ENCODE data around the gene OTOF. TPM values are rescaled to one million over a fixed set of nuclear protein-coding genes. Genes with fewer than 3 reads are reported as not detected.
A peak's percentile ranks its signal among the peaks of the same experiment; 100 is the strongest.

Gene OTOF
- total and polyA plus RNA-seq, 9 of the 15 experiments (the other 6 are each of a cell fraction or from before 2014, with no cell fraction given): 0.03 to 0.11 (median 0.06) TPM; not detected in 5

DNA sequence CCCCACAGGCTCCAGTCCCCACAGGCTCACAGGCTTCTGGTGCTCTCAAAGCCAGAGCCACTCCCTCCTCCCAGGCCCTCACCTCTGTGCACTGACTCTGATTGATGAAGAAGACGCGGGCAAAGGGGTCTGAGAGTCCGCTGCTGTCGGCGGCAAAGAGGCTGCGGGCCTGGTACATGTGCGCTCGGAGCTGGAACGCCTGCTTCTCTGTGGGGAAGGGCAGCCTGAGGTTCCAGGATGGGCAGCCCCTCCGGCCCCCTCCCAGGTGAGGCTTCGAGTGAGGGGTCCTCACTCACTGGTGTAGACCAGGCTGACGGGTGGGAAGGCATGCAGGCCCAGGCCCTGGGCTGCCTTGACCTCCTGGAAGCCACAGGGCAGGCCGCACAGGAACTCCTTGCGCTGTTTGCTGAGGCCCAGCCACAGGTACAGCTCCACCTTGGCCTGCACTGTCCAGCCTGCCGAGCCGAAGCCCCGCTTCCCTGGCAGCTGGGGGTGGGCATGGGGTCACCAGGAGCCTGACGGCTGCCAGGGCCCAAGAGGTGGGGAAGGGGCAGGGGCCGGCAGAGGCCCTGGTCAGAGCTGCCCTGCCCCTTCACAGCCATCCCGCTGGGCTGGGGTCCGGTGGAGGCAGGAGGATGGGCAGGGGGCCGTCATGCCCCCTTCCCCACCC, 2.0 kb downstream of the OTOF start:
- H3K9ac ChIP-seq (ENCODE audit: insufficient read depth in 1 of 2, low read depth in 2 of 2, low read length in 2 of 2): no peak overlapping the region
- intact Hi-C loops (cut with micrococcal nuclease) (no loop called here), in situ Hi-C loops (cut with MboI) (no loop called here)
- BruUV-seq (replicated peaks): no TSS peak
- FAIRE-seq (no peak), DNase-seq (ENCODE audit: extremely low read depth in 1 of 4, low spot score in 3 of 4) (no peak), ATAC-seq (peak; percentile 18; the same call in 2 of the 3 replicates)
- H3K9me3 ChIP-seq (replicated peaks; ENCODE audit: control insufficient read depth, insufficient read depth, low read depth, low read length): no peaks in the 10 kb centered on the region
- ChIA-PET CTCF (ENCODE audit: low intra/inter-chr PET ratio) (no interaction called here), POLR2A (interaction anchor here (0.8 to 1.0 kb wide), 2 partner anchors 9 to 33 kb away, joined by 3 to 4 read pairs; no protein-coding TSS in a partner anchor)
- H3K4me3 ChIP-seq: no peak overlapping the region
- peaks cover 0 to 5% of the 10 kb centered on the region in 2 experiments; a peak in 1 of 5 replicates for H3K27me3 ChIP-seq (ENCODE audit: control insufficient read depth in 2 of 2, insufficient read depth in 2 of 2, low read length in 2 of 2)
- no peaks in the 10 kb centered on the region for H3K79me2 ChIP-seq (ENCODE audit: control insufficient read depth, insufficient read depth, low read length)
- H3K9me1 ChIP-seq (ENCODE audit: control insufficient read depth, insufficient read depth, low read length): no peaks in the 10 kb centered on the region
- H2AFZ ChIP-seq (ENCODE audit: low read depth, low read length): no peak overlapping the region
- TF ChIP-seq PCBP1 (IDR thresholded peaks at IDR 0.05; ENCODE audit: low read depth, low read length, poor library complexity, severe bottlenecking) (peak; percentile 96), KLF13 (tag; IDR thresholded peaks at IDR 0.05; ENCODE audit: borderline replicate concordance, low read depth) (no peak)
- no peaks in the 10 kb centered on the region for H3K36me3 ChIP-seq (ENCODE audit: control insufficient read depth, insufficient read depth, low read length)
- no peak overlapping the region for H3K27ac ChIP-seq (ENCODE audit: extremely low read depth, low read depth, low read length)
- 55% methylated on average over 13 of the region's 22 CpGs for WGBS (ENCODE audit: insufficient coverage, low coverage, missing lambda C conversion rate)
- H3K4me1 ChIP-seq (replicated peaks in 1 of 2; ENCODE audit: control insufficient read depth in 2 of 2, insufficient read depth in 2 of 2, low read length in 2 of 2): peaks cover 0 to 48% of the 10 kb centered on the region in 2 experiments; a peak in 2 of 5 replicates
- H3K4me2 ChIP-seq (ENCODE audit: insufficient read depth, low read length): no peak overlapping the region
- peaks cover 5% of the 10 kb centered on the region; the same call in 1 of the 2 replicates for H4K20me1 ChIP-seq (replicated peaks; ENCODE audit: control insufficient read depth, insufficient read depth, low read length)

DNA sequence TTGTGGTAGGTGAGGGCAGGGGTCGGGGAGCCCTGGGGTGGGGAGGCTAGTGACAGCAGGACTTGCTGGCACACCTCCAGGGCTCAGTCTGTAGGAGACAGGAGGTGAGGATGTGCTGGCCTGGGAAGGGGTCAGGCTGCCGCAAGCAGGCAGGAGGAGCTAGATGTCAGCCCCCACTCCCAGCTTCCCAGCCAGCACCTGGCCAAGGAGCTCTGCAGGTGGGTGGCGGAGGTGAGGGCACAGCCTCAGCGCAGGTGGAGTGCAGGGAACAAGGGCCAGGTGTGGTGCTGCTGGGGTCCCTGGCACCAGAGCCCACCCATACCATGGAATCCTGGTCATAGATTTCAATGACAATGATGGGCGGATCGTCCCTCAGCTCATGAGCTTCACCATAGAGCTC, 2.9 kb downstream of the OTOF start:
- FAIRE-seq: no peak
- H3K9ac ChIP-seq (ENCODE audit: insufficient read depth in 1 of 2, low read depth in 2 of 2, low read length in 2 of 2): no peak overlapping the region
- no TSS peak for BruUV-seq (replicated peaks)
- intact Hi-C loops (cut with micrococcal nuclease) (no loop called here), in situ Hi-C loops (cut with MboI) (no loop called here)
- H3K36me3 ChIP-seq (ENCODE audit: control insufficient read depth, insufficient read depth, low read length): no peaks in the 10 kb centered on the region
- no peak overlapping the region for H2AFZ ChIP-seq (ENCODE audit: low read depth, low read length)
- DNase-seq (ENCODE audit: extremely low read depth in 1 of 4, low spot score in 3 of 4): no peak
- no peaks in the 10 kb centered on the region for H3K9me3 ChIP-seq (replicated peaks; ENCODE audit: control insufficient read depth, insufficient read depth, low read depth, low read length)
- H3K27me3 ChIP-seq (ENCODE audit: control insufficient read depth in 2 of 2, insufficient read depth in 2 of 2, low read length in 2 of 2): peaks cover 0 to 5% of the 10 kb centered on the region in 2 experiments; a peak in 1 of 5 replicates
- H3K4me2 ChIP-seq (ENCODE audit: insufficient read depth, low read length): no peak overlapping the region
- no peaks in the 10 kb centered on the region for H3K9me1 ChIP-seq (ENCODE audit: control insufficient read depth, insufficient read depth, low read length)
- WGBS (ENCODE audit: insufficient coverage, low coverage, missing lambda C conversion rate): 24% methylated on average over 5 of the region's 6 CpGs
- H3K27ac ChIP-seq (ENCODE audit: extremely low read depth, low read depth, low read length): no peak overlapping the region
- no peaks in the 10 kb centered on the region for H3K79me2 ChIP-seq (ENCODE audit: control insufficient read depth, insufficient read depth, low read length)
- H3K4me3 ChIP-seq: no peak overlapping the region
- ATAC-seq: no peak
- ChIA-PET CTCF (ENCODE audit: low intra/inter-chr PET ratio) (no interaction called here), POLR2A (interaction anchor here (0.5 to 1.0 kb wide), 3 partner anchors 8 to 191 kb away, joined by 3 to 4 read pairs (median 3); no protein-coding TSS in a partner anchor)
- peaks cover 0 to 41% of the 10 kb centered on the region in 2 experiments; a peak in 2 of 5 replicates for H3K4me1 ChIP-seq (replicated peaks in 1 of 2; ENCODE audit: control insufficient read depth in 2 of 2, insufficient read depth in 2 of 2, low read length in 2 of 2)
- H4K20me1 ChIP-seq (replicated peaks; ENCODE audit: control insufficient read depth, insufficient read depth, low read length): peaks cover 5% of the 10 kb centered on the region; the same call in 1 of the 2 replicates
